Naive thymus-derived CD8-positive, alpha-beta T cell (primary cell): Measurements from ENCODE around the gene CEP78. TPM values are rescaled to one million over a fixed set of nuclear protein-coding genes. Genes with fewer than 3 reads are reported as not detected.
"Not testable (repeated sequence)": the region's sequence is repeated elsewhere in the genome, so short reads cannot be mapped to it uniquely, and the experiment has no call there.

Experiments used
- ATAC-seq, 2 donors: fragments of 150-1000 bp; cut with Tn5 transposase in 1 of 2; sonication (Bioruptor Pico), chemical (Tn5 transposase) in 1 of 2; 1 replicate in 1 of 2; 2 replicates in 1 of 2; pipeline ENCODE4 v1.10.0; 2021; ENCODE audit warnings: mild to moderate bottlenecking in 2 of 2, moderate library complexity in 2 of 2
- POLR2A ChIA-PET: fragments of 350-600 bp; sonication (Branson Sonifier 250); formaldehyde crosslinking; loops from one replicate; lab custom pipeline; 2021; ENCODE audit warnings: antibody characterized with exemption; lab: Charles Lee
- DNase-seq, 10 donors: peaks; one replicate each; pipeline versions ENCODE4 v3.0.0 to v3.0.0-alpha.2; 2020 to 2022
- H3K27ac Mint-ChIP-seq, 10 donors: one replicate each; pipeline ENCODE4 v1.8.0; 2020 to 2022; ENCODE audit warnings: mild to moderate bottlenecking in 10 of 10, mixed read lengths in 10 of 10, moderate library complexity in 4 of 10, inconsistent platforms in 1 of 10
- H3K27me3 Mint-ChIP-seq, 5 donors: one replicate each; pipeline ENCODE4 v1.8.0; 2021 to 2022; ENCODE audit warnings: mixed read lengths in 5 of 5
- H3K36me3 Mint-ChIP-seq, 3 donors: one replicate each; pipeline ENCODE4 v1.8.0; 2020 to 2022; ENCODE audit warnings: mixed read lengths in 3 of 3, mild to moderate bottlenecking in 2 of 3, inconsistent platforms in 1 of 3
- H3K4me1 Mint-ChIP-seq, 4 donors: one replicate each; pipeline ENCODE4 v1.8.0; 2021 to 2022; ENCODE audit warnings: mixed read lengths in 4 of 4
- H3K4me3 Mint-ChIP-seq, 10 donors: one replicate each; pipeline ENCODE4 v1.8.0; 2020 to 2022; ENCODE audit warnings: mild to moderate bottlenecking in 10 of 10, mixed read lengths in 10 of 10, moderate library complexity in 6 of 10, inconsistent platforms in 1 of 10
- H3K9me3 Mint-ChIP-seq, 9 donors: one replicate each; pipeline ENCODE4 v1.8.0; 2020 to 2022; ENCODE audit warnings: mixed read lengths in 9 of 9, mild to moderate bottlenecking in 3 of 9, inconsistent platforms in 1 of 9, moderate library complexity in 1 of 9
- polyA plus RNA-seq, 3 donors: library from polyadenylated mRNA; unstranded; fragments of 300-500 nt; fragmentation: Illumina TruSeq; gene quantifications; one replicate each; pipeline ENCODE4 v1.2.3, GENCODE V29; 2021
- total RNA-seq, 8 experiments: library from RNA in 2 of 8; stranded (reverse) in 2 of 8; gene quantifications; one replicate each; pipeline ENCODE4 v1.2.3 and lab custom pipeline; 2021 to 2026

CEP78 gene, protein sequence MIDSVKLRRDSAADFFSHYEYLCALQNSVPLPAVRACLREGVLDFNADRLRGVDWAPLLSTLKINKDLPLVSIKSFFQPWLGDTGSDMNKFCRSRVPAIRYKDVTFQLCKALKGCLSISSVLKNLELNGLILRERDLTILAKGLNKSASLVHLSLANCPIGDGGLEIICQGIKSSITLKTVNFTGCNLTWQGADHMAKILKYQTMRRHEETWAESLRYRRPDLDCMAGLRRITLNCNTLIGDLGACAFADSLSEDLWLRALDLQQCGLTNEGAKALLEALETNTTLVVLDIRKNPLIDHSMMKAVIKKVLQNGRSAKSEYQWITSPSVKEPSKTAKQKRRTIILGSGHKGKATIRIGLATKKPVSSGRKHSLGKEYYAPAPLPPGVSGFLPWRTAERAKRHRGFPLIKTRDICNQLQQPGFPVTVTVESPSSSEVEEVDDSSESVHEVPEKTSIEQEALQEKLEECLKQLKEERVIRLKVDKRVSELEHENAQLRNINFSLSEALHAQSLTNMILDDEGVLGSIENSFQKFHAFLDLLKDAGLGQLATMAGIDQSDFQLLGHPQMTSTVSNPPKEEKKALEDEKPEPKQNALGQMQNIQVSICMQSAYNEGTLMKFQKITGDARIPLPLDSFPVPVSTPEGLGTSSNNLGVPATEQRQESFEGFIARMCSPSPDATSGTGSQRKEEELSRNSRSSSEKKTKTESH
- 10 to 100 TPM; 32.7 to 35.9 TPM for total RNA-seq
- polyA plus RNA-seq, result 10 to 100 TPM; 14.7 to 21.2 (median 15.1) TPM
- 57.0 to 81.7 (median 62.7) reads per million in 6 experiments for total RNA-seq (lab: John Stamatoyannopoulos, UW)

DNA sequence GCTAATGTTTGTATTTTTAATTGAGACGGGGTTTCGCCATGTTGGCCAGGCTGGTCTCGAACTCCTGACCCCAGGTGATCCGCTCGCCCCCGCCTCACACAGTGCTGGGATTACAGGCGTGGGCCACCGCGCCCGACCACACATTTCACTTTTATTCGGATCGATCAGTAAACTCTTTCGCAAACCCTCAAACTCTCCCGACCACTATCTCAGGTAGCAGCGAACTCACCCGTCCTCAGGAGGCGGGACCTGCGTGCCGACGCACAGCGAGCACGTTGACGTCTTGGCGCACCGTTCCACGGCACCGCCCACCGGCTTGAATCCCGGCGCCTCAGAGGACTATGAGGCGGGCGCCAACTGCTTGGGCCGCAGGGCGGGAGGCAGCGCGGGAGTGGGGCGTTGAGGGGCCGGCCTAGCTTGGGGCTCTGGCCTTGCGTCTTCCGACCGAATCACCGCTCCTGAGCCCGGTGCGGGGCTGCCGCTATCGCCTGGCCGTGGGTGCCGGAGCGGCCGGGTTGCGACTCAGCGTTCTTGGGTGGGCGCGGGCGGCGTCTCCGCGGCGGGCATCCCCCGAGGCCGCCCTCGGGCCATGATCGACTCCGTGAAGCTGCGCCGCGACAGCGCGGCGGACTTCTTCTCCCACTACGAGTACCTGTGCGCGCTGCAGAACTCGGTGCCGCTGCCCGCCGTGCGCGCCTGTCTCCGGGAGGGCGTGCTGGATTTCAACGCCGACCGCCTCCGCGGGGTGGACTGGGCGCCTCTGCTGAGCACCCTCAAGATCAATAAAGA, at the start of gene CEP78:
Gene CEP78 (plus strand): TSS at position 314 of the 789 bp plus-strand sequence. CDS start 276 bp downstream, at position 590.
- Mint-ChIP-seq H3K27ac (peak within 1 kb of the TSS; percentile 88 to 98 (median 96)), H3K4me1 (peaks cover 28 to 47% (median 38%) of the 10 kb centered on the region in 4 donors), H3K36me3 (peaks cover 0 to 12% (median 4%) of the 10 kb centered on the region in 3 donors), H3K9me3 (no peaks in the 10 kb centered on the region), H3K4me3 (peak within 1 kb of the TSS in 2 of 10 donors; percentile 94 to 98), H3K27me3 (no peaks in the 10 kb centered on the region)
- peak; percentile 95 to 96 for ATAC-seq
- peak; percentile 72 to 91 (median 82) for DNase-seq
- POLR2A ChIA-PET, result interaction anchor here (0.6 to 1.9 kb wide), 4 partner anchors 12 to 205 kb away, joined by 3 to 6 read pairs (median 4); no protein-coding TSS in a partner anchor

DNA sequence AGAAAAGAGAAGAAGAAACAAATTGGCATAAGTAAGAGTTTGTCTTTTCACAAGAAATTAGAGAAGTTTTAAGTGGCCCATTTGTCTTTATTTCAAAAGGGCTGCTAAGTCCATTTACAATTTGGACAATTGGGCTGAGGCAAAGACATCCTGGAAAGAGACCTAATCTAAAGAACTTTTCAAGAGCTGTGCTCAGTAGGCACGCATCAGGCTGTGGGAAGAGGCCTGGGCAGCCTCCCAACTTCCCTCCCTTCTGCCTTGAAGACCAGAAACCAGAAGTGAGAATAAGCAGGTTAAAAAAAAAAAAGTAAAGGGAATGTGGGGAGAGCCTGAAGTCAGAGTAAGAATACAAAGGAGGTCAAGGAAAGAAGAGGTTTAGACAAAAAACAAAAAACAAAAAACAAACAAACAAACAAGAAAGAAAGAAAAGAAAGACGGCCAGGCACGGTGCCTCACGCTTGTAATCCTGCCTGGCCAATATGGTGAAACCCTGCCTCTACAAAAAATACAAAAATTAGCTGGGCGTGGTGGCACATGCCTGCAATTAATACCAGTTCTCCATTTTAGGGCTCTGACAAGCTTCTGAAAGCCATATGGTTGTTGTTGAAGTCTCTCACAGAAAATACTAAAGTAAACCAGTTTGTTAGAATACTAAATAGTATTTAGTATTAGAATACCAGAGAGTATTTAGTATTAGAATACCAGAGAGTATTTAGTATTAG, 48.0 kb upstream of the CEP78 start:
- POLR2A ChIA-PET, result interaction anchor here (0.6 kb wide), 1 partner anchor 10 kb away, joined by 6 read pairs; no protein-coding TSS in a partner anchor
- H3K27me3 Mint-ChIP-seq, result no peaks in the 10 kb centered on the region
- H3K4me3 Mint-ChIP-seq, result no peak overlapping the region
- DNase-seq (no peak), ATAC-seq (no peak)
- peaks cover 2 to 15% (median 4%) of the 10 kb centered on the region in 4 donors for H3K4me1 Mint-ChIP-seq
- H3K9me3 Mint-ChIP-seq, result peaks cover 0 to 1% (median 0%) of the 10 kb centered on the region in 9 donors
- H3K27ac Mint-ChIP-seq, result no peak overlapping the region
- peaks cover 0 to 1% (median 0%) of the 10 kb centered on the region in 3 donors for H3K36me3 Mint-ChIP-seq

DNA sequence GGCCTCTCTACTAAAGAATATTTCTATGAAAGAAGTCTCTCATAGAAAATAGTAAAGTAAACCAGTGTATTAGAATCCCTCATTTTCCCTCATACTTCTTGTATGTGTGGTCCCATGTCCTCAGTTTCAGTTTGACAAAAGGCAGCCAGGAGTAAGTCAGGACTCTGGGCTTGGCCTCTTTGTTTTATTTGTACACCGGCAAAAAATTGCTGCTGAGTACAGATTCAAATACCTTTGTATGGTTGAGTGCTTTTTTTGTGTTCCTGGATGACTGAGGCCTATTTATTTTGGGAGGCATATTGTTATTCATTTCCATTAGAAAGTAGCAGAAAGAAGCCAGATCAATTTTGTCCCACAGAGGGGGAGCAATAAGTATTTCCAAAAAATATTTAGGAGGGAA, 47.3 kb upstream of the CEP78 start:
- Mint-ChIP-seq H3K36me3 (peaks cover 0 to 5% (median 0%) of the 10 kb centered on the region in 3 donors), H3K9me3 (peaks cover 0 to 8% (median 0%) of the 10 kb centered on the region in 9 donors), H3K4me3 (no peak overlapping the region), H3K4me1 (peaks cover 2 to 18% (median 8%) of the 10 kb centered on the region in 4 donors), H3K27ac (peak overlapping the region in 1 of 10 donors; percentile 37), H3K27me3 (no peaks in the 10 kb centered on the region)
- ATAC-seq, result no peak
- no peak for DNase-seq
- POLR2A ChIA-PET, result interaction anchor here (0.6 kb wide), 1 partner anchor 11 kb away, joined by 6 read pairs; no protein-coding TSS in a partner anchor

DNA sequence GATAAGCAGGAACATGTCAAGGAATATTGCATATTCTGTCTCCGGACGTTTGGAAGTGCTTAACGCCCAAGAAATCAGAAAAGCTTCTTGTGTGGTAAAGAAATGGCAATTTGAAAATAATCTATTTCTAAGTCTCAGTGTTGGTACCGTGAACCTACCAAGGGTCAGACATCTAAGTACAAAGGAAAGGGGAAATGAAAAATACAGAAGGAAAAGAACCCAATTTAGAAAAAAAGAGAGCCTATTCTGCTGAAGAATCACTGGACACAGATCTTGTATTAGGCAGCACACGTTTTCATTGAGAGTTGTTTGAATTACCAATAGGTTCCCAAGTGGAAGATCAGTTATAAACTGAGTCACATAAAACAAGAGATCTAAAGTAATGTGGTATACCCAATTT, 46.9 kb upstream of the CEP78 start:
- DNase-seq (no peak), ATAC-seq (no peak)
- Mint-ChIP-seq H3K27me3 (no peaks in the 10 kb centered on the region), H3K4me1 (peaks cover 2 to 19% (median 10%) of the 10 kb centered on the region in 4 donors), H3K27ac (no peak overlapping the region), H3K9me3 (peaks cover 0 to 12% (median 0%) of the 10 kb centered on the region in 9 donors), H3K4me3 (no peak overlapping the region), H3K36me3 (peaks cover 0 to 6% (median 0%) of the 10 kb centered on the region in 3 donors)
- POLR2A ChIA-PET, result no interaction called here

DNA sequence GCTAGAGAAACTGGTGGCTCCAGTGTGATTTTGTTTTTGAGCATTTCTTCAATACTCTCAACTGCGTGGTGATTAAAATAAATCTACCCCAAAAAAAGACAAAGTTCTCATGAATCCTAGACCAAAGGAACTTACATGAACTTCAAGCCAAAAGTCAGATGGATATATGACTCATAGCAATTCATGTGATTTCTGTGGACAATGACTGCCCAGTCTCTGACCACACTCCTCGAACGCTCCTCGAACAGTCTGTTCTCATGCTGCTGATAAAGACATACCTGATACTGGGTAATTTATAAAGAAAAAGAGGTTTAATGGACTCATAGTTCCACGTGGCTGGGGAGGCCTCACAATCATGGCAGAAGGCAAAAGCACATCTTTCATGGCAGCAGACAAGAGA, 46.4 kb upstream of the CEP78 start:
- Mint-ChIP-seq H3K4me3 (no peak overlapping the region), H3K9me3 (peaks cover 0 to 16% (median 1%) of the 10 kb centered on the region in 9 donors), H3K4me1 (peaks cover 4 to 23% (median 13%) of the 10 kb centered on the region in 4 donors), H3K36me3 (peaks cover 0 to 10% (median 3%) of the 10 kb centered on the region in 3 donors), H3K27me3 (no peaks in the 10 kb centered on the region), H3K27ac (no peak overlapping the region)
- ATAC-seq, result no peak
- no peak for DNase-seq
- POLR2A ChIA-PET, result no interaction called here

DNA sequence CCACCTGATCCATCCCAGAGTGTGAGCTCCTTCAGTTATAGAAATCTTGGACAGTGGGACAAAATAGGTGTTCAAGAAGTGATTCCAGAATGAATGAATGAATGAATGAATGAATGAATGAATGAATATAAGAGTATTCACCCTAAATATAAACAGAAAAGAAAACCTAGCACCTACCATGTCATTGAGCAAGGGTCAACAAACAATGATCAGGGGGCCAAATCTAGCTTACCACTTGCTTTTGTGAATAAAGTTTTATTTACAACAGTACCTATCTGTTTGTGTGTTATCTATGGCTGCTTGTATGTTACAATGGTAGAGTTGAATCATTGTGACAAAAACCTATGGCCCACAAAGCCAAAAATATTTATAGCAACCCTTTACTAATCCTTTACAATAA, 43.9 kb upstream of the CEP78 start:
- Mint-ChIP-seq H3K4me1 (peaks cover 4 to 36% (median 18%) of the 10 kb centered on the region in 4 donors), H3K4me3 (no peak overlapping the region), H3K9me3 (peaks cover 0 to 16% (median 7%) of the 10 kb centered on the region in 9 donors), H3K27ac (no peak overlapping the region), H3K27me3 (no peaks in the 10 kb centered on the region), H3K36me3 (peaks cover 0 to 14% (median 7%) of the 10 kb centered on the region in 3 donors)
- ATAC-seq (no peak), DNase-seq (no peak)
- POLR2A ChIA-PET, result no interaction called here

DNA sequence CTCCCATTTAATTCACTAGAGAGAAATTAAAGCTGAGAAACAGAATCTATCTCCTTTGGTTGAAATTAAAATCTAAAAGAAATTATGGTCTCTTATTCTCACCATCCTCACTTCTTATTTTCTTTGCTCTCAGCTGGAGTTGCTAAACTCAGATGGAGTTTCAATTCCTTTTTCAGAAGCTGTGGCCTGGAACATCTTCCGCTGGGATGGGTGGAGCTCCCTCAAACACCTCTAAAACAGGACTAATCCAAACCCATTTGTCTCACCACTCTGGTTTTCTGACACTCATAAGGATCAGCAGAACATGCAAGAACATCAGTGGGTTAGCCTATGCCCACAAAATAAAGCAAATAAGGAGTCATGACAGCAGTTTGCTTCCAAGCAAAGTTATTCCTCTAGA, 39.6 kb upstream of the CEP78 start:
- Mint-ChIP-seq H3K4me1 (peaks cover 17 to 37% (median 23%) of the 10 kb centered on the region in 4 donors), H3K4me3 (peak overlapping the region in 1 of 10 donors; percentile 25), H3K9me3 (peaks cover 4 to 48% (median 34%) of the 10 kb centered on the region in 9 donors), H3K27ac (peak overlapping the region in 2 of 10 donors; percentile 44 to 52), H3K27me3 (no peaks in the 10 kb centered on the region), H3K36me3 (peaks cover 0 to 36% (median 35%) of the 10 kb centered on the region in 3 donors)
- DNase-seq, result no peak
- ATAC-seq, result no peak
- POLR2A ChIA-PET, result interaction anchor here (0.6 kb wide), 1 partner anchor 10 kb away, joined by 4 read pairs; no protein-coding TSS in a partner anchor

DNA sequence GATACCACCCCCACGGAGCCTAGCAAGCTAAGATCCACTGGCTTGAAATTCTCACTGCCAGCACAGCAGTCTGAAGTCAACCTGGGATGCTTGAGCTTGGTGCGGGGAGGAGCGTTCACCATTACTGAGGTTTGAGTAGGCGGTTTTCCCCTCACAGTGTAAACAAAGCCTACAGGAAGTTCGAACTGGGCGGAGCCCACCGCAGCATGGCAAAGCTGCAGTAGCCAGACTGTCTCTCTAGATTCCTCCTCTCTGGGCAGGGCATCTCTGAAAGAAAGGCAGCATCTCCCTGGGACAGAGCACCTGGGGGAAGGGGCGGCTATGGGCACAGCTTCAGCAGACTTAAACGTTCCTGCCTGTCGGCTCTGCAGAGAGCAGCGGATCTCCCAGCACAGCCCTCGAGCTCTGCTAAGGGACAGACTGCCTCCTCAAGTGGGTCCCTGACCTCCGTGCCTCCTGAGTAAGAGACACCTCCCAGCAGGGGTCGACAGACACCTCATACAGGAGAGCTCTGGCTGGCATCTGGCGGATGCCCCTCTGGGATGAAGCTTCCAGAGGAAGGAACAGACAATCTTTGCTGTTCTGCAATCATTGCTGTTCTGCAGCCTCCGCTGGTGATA, 34.6 kb upstream of the CEP78 start:
- Mint-ChIP-seq H3K9me3 (peaks cover 12 to 95% (median 52%) of the 10 kb centered on the region in 9 donors), H3K4me3 (peak overlapping the region; percentile 16 to 78 (median 64)), H3K36me3 (peaks cover 7 to 68% (median 61%) of the 10 kb centered on the region in 3 donors), H3K27ac (peak overlapping the region; percentile 82 to 96 (median 90)), H3K4me1 (peaks cover 23 to 45% (median 26%) of the 10 kb centered on the region in 4 donors)
- ATAC-seq, result peak; percentile 95 to 99
- POLR2A ChIA-PET, result interaction anchor here (0.9 to 3.1 kb wide), 11 partner anchors 11 to 170 kb away, joined by 3 to 28 read pairs (median 4); partner anchors contain the start of genes CEP78, GNAQ and PSAT1
- H3K27me3 Mint-ChIP-seq, result not testable (repeated sequence)
- peak; percentile 24 to 80 (median 60) for DNase-seq

DNA sequence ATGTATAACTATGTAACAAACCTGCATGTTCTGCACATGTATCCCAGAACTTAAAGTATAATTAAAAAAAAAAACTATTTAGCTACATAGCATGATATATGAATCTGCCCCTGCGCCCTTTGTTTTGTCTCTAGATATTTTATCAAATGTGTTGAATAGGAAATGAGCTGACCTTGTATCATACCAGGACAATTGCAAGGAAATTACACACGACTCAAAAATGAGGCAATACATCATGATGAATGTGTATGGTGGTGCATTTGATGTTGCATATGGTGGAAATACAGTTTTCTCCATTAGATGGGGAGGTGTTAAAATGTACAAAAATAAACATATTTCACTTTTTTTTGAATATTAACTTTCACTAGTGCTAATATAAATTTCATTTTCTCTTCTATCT, 28.6 kb upstream of the CEP78 start:
- no peak overlapping the region for H3K4me3 Mint-ChIP-seq
- H3K27me3 Mint-ChIP-seq, result no peaks in the 10 kb centered on the region
- H3K27ac Mint-ChIP-seq, result peak overlapping the region in 3 of 10 donors; percentile 8 to 89 (median 32)
- no peak for DNase-seq
- no peak for ATAC-seq
- H3K9me3 Mint-ChIP-seq, result peaks cover 8 to 67% (median 23%) of the 10 kb centered on the region in 9 donors
- POLR2A ChIA-PET, result no interaction called here
- H3K4me1 Mint-ChIP-seq, result peaks cover 27 to 54% (median 33%) of the 10 kb centered on the region in 4 donors
- H3K36me3 Mint-ChIP-seq, result peaks cover under 1 to 36% (median 26%) of the 10 kb centered on the region in 3 donors

DNA sequence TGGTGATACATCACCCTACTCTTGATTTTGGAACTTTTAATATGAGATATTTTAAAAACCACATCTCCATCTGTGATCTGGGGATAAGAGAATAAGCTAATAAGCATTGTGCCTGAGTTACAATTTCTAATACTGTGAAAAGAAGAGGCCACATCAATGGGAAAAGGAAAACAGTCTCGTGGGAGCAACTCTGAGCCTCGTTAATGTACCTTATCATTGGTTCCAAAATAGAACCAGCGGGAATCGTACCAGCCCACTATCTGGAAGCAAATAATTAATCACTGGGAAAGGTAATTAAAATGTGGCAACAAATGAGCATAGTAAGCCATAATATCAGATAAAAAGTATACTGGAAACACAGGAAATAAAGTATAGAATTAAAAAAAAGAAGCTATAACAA, 28.0 kb upstream of the CEP78 start:
- peaks cover 28 to 55% (median 36%) of the 10 kb centered on the region in 4 donors for H3K4me1 Mint-ChIP-seq
- POLR2A ChIA-PET, result no interaction called here
- H3K27me3 Mint-ChIP-seq, result no peaks in the 10 kb centered on the region
- peaks cover 0 to 33% (median 20%) of the 10 kb centered on the region in 3 donors for H3K36me3 Mint-ChIP-seq
- ATAC-seq (no peak), DNase-seq (no peak)
- no peak overlapping the region for H3K4me3 Mint-ChIP-seq
- H3K9me3 Mint-ChIP-seq, result peaks cover 7 to 61% (median 19%) of the 10 kb centered on the region in 9 donors
- H3K27ac Mint-ChIP-seq, result peak overlapping the region in 4 of 10 donors; percentile 8 to 65 (median 58)

DNA sequence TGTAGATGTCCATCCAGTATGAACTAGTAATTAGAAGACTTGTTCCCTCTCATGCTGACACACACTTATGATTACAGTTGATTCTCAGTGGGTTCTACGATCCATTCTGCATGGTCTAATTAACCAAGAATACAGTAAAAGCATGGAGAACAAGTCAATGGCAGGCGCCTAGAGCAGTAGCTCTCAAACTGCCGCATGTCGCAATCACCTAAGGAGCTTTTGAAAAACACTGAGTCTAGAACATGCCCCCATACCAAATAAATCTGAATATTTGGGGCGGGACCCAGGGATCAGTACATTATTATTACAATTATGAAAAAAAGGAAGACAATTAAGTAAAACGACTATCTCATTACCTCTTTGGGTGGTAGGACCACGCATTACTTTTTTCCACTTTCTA, 26.7 kb upstream of the CEP78 start:
- H3K27ac Mint-ChIP-seq, result peak overlapping the region in 5 of 10 donors; percentile 16 to 68 (median 58)
- H3K27me3 Mint-ChIP-seq, result no peaks in the 10 kb centered on the region
- peaks cover under 1 to 48% (median 11%) of the 10 kb centered on the region in 9 donors for H3K9me3 Mint-ChIP-seq
- POLR2A ChIA-PET, result no interaction called here
- H3K4me3 Mint-ChIP-seq, result no peak overlapping the region
- H3K36me3 Mint-ChIP-seq, result peaks cover 0 to 21% (median 8%) of the 10 kb centered on the region in 3 donors
- peaks cover 29 to 61% (median 43%) of the 10 kb centered on the region in 4 donors for H3K4me1 Mint-ChIP-seq
- DNase-seq, result no peak
- ATAC-seq, result no peak
